Measurements from ENCODE around the gene B9D1. TPM values are rescaled to one million over a fixed set of nuclear protein-coding genes. Genes with fewer than 3 reads are reported as not detected.

The B9D1 gene
- total RNA-seq, 1 donor from 2014 or later: 9.4 TPM

- no peaks in the 10 kb centered on the region for H3K27me3 Mint-ChIP-seq (ENCODE audit: low read depth)
- no peaks in the 10 kb centered on the region for H3K9me3 Mint-ChIP-seq (ENCODE audit: low read depth)
- H3K4me1 Mint-ChIP-seq (ENCODE audit: low read depth): peaks cover 2% of the 10 kb centered on the region
- DNase-seq (ENCODE audit: low spot score): no peak
- H3K4me3 Mint-ChIP-seq (ENCODE audit: unreplicated experiment): no peak overlapping the region
- H3K27ac Mint-ChIP-seq (ENCODE audit: unreplicated experiment): no peak overlapping the region
- TF ChIP-seq CTCF (IDR thresholded peaks at IDR 0.05): no peak
- H3K36me3 Mint-ChIP-seq (ENCODE audit: low read depth): peaks cover 1% of the 10 kb centered on the region
Measured at GRCh38 chr17:19306160-19307111, 56.1 kb downstream of the B9D1 start.

- H3K9me3 Mint-ChIP-seq (ENCODE audit: low read depth): no peaks in the 10 kb centered on the region
- H3K27ac Mint-ChIP-seq (ENCODE audit: unreplicated experiment): no peak overlapping the region
- H3K4me3 Mint-ChIP-seq (ENCODE audit: unreplicated experiment): no peak overlapping the region
- no peaks in the 10 kb centered on the region for H3K27me3 Mint-ChIP-seq (ENCODE audit: low read depth)
- TF ChIP-seq CTCF (IDR thresholded peaks at IDR 0.05): no peak
- H3K4me1 Mint-ChIP-seq (ENCODE audit: low read depth): peaks cover 2% of the 10 kb centered on the region
- DNase-seq (ENCODE audit: low spot score): no peak
- peaks cover 1% of the 10 kb centered on the region for H3K36me3 Mint-ChIP-seq (ENCODE audit: low read depth)
Measured at GRCh38 chr17:19305761-19306159, 56.8 kb downstream of the B9D1 start.

- Mint-ChIP-seq H3K27me3 (ENCODE audit: low read depth) (no peaks in the 10 kb centered on the region), H3K36me3 (ENCODE audit: low read depth) (peaks cover 1% of the 10 kb centered on the region), H3K9me3 (ENCODE audit: low read depth) (no peaks in the 10 kb centered on the region), H3K4me3 (ENCODE audit: unreplicated experiment) (no peak overlapping the region), H3K4me1 (ENCODE audit: low read depth) (peaks cover 2% of the 10 kb centered on the region), H3K27ac (ENCODE audit: unreplicated experiment) (no peak overlapping the region)
- TF ChIP-seq CTCF (IDR thresholded peaks at IDR 0.05): no peak
- DNase-seq (ENCODE audit: low spot score): no peak
Measured at GRCh38 chr17:19305256-19305655, 57.3 kb downstream of the B9D1 start.

GRCh38 chr17:19304751-19305150 lies 57.8 kb downstream of the B9D1 start:
- peaks cover 1% of the 10 kb centered on the region for H3K36me3 Mint-ChIP-seq (ENCODE audit: low read depth)
- H3K9me3 Mint-ChIP-seq (ENCODE audit: low read depth): no peaks in the 10 kb centered on the region
- no peaks in the 10 kb centered on the region for H3K27me3 Mint-ChIP-seq (ENCODE audit: low read depth)
- DNase-seq (ENCODE audit: low spot score): no peak
- peaks cover 2% of the 10 kb centered on the region for H3K4me1 Mint-ChIP-seq (ENCODE audit: low read depth)
- no peak overlapping the region for H3K27ac Mint-ChIP-seq (ENCODE audit: unreplicated experiment)
- TF ChIP-seq CTCF (IDR thresholded peaks at IDR 0.05): no peak
- H3K4me3 Mint-ChIP-seq (ENCODE audit: unreplicated experiment): no peak overlapping the region

- Mint-ChIP-seq H3K4me3 (ENCODE audit: unreplicated experiment) (no peak overlapping the region), H3K9me3 (ENCODE audit: low read depth) (no peaks in the 10 kb centered on the region), H3K4me1 (ENCODE audit: low read depth) (peaks cover 2% of the 10 kb centered on the region), H3K27me3 (ENCODE audit: low read depth) (no peaks in the 10 kb centered on the region), H3K27ac (ENCODE audit: unreplicated experiment) (no peak overlapping the region), H3K36me3 (ENCODE audit: low read depth) (no peaks in the 10 kb centered on the region)
- no peak for TF ChIP-seq CTCF (IDR thresholded peaks at IDR 0.05)
- DNase-seq (ENCODE audit: low spot score): no peak
Measured at GRCh38 chr17:19304209-19304608, 58.3 kb downstream of the B9D1 start.

Data from chondrocyte (in vitro differentiated cells).